Tibial artery (tissue), 4 donors: ENCODE data around the gene SLC13A3.

Experiments used
- DNase-seq, 2 donors: peaks; one replicate each; pipeline ENCODE4 v3.0.0-alpha.2; 2019
- H3K27ac ChIP-seq, 2 donors: fragments of 200-600 bp; sonication (generic) in 1 of 2; 1 replicate in 1 of 2; 2 replicates in 1 of 2; pipeline ENCODE4 v1.5.1; 2018 to 2019; ENCODE audit warnings: mild to moderate bottlenecking in 1 of 2
- H3K27me3 ChIP-seq, 2 donors: fragments of 200-600 bp; sonication (generic) in 1 of 2; one replicate each; pipeline versions ENCODE4 v1.5.1 to v1.6.0; 2016 to 2019
- H3K36me3 ChIP-seq, 3 donors: fragments of 200-600 bp; sonication (generic) in 2 of 3; one replicate each; pipeline ENCODE4 v1.5.1; 2016 to 2019; ENCODE audit warnings: mild to moderate bottlenecking in 2 of 3
- H3K4me1 ChIP-seq, 4 donors: fragments of 200-600 bp; sonication (generic) in 2 of 4; 1 replicate in 3 of 4; 2 replicates in 1 of 4; pipeline ENCODE4 v1.5.1; 2016 to 2019
- H3K4me3 ChIP-seq, 2 donors: fragments of 200-600 bp; sonication (generic) in 1 of 2; 1 replicate in 1 of 2; 2 replicates in 1 of 2; pipeline ENCODE4 v1.5.1; 2018 to 2019; ENCODE audit warnings: mild to moderate bottlenecking in 2 of 2
- H3K9me3 ChIP-seq, 3 donors: fragments of 200-600 bp; sonication (generic) in 1 of 3; one replicate each; pipeline ENCODE4 v1.5.1; 2016 to 2019
- intact Hi-C: fragments of 100-400 bp; cut with DNase I; formaldehyde crosslinking; loops from one replicate; pipeline ENCODE4 v1.15.0; 2023; ENCODE audit warnings: low total_unique reads
- TF ChIP-seq, protein P1 (sequence below), 2 experiments: fragments of 200-600 bp in 1 of 2; fragments of 450-650 bp in 1 of 2; IDR thresholded peaks; one replicate each; pipeline ENCODE4 v1.5.1; 2017 to 2019; ENCODE audit warnings: antibody characterized with exemption in 2 of 2, mild to moderate bottlenecking in 1 of 2, moderate library complexity in 1 of 2

SLC13A3 gene

DNA sequence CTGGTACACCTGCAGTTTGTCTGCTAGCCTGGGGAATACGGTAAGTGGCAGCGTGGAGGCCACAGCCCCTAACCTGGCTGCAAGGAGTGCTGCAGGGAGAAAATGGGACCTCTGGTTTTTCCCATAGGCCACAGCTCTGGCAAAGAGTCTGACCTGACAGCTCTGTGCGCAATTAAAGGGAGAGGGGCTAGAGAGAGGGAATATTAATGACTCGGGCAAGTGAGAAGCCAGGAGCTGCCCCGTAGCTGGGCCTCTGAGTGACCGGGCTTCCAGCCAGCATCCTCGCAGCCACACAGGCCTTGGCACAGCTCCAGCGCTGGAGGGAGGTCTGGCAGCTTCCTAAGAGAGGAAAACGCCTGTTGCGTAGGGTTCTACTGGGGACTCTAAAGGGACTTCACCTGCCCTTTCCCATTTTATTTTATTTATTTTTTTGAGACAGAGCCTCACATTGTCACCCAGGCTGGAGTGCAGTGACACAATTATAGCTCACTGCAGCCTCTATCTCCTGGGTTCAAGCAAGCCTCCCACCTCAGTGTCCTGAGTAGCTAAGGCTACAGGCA, 82.6 kb downstream of the SLC13A3 start:
- Histone ChIP-seq H3K27me3 (no peaks in the 10 kb centered on the region), H3K4me3 (no peak overlapping the region), H3K36me3 (no peaks in the 10 kb centered on the region), H3K9me3 (no peaks in the 10 kb centered on the region), H3K27ac (no peak overlapping the region), H3K4me1 (peaks cover 0 to 17% (median 10%) of the 10 kb centered on the region in 4 donors)
- intact Hi-C loops: no loop called here
- TF ChIP-seq, protein P1, sequence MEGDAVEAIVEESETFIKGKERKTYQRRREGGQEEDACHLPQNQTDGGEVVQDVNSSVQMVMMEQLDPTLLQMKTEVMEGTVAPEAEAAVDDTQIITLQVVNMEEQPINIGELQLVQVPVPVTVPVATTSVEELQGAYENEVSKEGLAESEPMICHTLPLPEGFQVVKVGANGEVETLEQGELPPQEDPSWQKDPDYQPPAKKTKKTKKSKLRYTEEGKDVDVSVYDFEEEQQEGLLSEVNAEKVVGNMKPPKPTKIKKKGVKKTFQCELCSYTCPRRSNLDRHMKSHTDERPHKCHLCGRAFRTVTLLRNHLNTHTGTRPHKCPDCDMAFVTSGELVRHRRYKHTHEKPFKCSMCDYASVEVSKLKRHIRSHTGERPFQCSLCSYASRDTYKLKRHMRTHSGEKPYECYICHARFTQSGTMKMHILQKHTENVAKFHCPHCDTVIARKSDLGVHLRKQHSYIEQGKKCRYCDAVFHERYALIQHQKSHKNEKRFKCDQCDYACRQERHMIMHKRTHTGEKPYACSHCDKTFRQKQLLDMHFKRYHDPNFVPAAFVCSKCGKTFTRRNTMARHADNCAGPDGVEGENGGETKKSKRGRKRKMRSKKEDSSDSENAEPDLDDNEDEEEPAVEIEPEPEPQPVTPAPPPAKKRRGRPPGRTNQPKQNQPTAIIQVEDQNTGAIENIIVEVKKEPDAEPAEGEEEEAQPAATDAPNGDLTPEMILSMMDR (IDR thresholded peaks at IDR 0.05): no peak
- peak; percentile 85 to 89 for DNase-seq

DNA sequence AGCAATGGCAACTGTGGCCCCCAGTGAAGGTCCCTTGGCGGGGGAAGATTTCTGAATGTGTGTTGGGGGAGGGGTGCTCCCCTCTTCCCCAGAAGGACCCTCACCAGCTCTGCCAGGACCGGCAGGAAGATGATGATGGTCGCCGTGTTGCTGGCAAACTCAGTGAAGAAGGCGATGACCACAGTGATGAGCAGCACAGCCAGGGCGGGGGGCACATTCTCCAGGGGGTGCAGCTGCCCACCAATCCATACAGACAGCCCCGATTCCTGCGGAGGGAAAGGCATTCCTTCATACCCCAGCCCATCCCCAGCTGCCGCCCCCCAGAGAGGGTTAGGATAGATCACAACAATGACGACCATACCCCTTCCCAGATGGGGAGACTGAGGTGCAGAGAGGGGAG, 85.1 kb downstream of the SLC13A3 start:
- H3K36me3 ChIP-seq: no peaks in the 10 kb centered on the region
- DNase-seq: no peak
- H3K27ac ChIP-seq: no peak overlapping the region
- no peaks in the 10 kb centered on the region for H3K9me3 ChIP-seq
- no peak overlapping the region for H3K4me3 ChIP-seq
- TF ChIP-seq, protein P1 (IDR thresholded peaks at IDR 0.05): no peak
- peaks cover 0 to 22% (median 10%) of the 10 kb centered on the region in 4 donors for H3K4me1 ChIP-seq
- intact Hi-C loops: no loop called here
- H3K27me3 ChIP-seq: no peaks in the 10 kb centered on the region

DNA sequence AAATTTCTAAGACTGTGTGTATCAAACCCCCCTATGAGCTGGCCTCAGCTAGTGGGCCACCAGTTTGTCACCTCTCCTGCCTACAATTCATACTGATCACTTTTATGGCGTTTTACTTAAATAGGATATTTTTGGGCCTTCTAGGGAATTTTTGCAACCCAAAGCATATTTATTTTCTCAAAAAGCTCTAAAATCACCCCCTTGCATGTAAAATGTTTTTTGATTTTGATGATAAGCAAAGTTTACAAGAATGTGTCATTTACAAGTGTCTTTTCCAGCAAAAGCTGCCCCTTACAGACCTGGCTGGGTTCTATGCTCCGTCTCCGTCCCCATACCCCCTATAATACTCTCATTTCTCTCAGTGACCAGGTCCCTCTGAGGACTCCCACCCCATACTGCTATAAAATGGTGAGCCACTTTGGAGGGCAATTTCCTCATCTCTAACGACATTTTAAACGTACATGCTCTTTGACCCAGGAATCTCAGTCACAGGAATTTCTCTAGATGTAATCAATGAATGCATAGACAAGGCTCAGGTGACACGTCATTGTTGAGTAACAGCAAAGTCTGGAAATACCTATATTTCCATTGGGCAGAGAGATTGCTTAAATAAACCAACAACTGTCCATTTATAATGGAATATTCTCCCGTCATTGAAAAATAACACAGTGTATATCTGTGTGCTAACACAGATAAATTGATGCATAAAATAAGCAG, 86.9 kb downstream of the SLC13A3 start:
- Histone ChIP-seq H3K4me1 (peaks cover 0 to 22% (median 10%) of the 10 kb centered on the region in 4 donors), H3K4me3 (no peak overlapping the region), H3K27me3 (no peaks in the 10 kb centered on the region), H3K36me3 (no peaks in the 10 kb centered on the region), H3K27ac (no peak overlapping the region), H3K9me3 (no peaks in the 10 kb centered on the region)
- intact Hi-C loops: no loop called here
- TF ChIP-seq, protein P1 (IDR thresholded peaks at IDR 0.05): no peak
- no peak for DNase-seq

DNA sequence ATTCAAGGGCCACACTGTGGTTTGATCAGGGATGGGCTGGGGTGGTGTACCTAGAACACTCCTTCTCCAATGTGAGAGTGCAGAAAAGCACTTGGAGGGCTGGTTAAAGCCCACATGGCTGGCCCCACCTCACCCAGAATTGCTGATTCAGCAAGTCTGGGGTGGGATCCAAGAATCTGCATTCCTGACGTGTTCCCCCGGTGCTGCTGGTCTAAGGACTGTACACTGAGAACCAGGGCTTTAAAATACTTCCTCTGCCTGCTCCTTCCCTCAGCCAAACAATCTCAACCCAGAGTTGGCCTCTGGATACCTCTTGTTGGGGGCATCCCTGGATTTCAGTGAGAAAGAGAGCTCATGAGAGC, 87.4 kb downstream of the SLC13A3 start:
- Histone ChIP-seq H3K36me3 (no peaks in the 10 kb centered on the region), H3K9me3 (no peaks in the 10 kb centered on the region), H3K27ac (no peak overlapping the region), H3K27me3 (no peaks in the 10 kb centered on the region), H3K4me3 (no peak overlapping the region), H3K4me1 (peaks cover 0 to 20% (median 8%) of the 10 kb centered on the region in 4 donors)
- intact Hi-C loops: no loop called here
- no peak for DNase-seq
- TF ChIP-seq, protein P1 (IDR thresholded peaks at IDR 0.05): no peak

DNA sequence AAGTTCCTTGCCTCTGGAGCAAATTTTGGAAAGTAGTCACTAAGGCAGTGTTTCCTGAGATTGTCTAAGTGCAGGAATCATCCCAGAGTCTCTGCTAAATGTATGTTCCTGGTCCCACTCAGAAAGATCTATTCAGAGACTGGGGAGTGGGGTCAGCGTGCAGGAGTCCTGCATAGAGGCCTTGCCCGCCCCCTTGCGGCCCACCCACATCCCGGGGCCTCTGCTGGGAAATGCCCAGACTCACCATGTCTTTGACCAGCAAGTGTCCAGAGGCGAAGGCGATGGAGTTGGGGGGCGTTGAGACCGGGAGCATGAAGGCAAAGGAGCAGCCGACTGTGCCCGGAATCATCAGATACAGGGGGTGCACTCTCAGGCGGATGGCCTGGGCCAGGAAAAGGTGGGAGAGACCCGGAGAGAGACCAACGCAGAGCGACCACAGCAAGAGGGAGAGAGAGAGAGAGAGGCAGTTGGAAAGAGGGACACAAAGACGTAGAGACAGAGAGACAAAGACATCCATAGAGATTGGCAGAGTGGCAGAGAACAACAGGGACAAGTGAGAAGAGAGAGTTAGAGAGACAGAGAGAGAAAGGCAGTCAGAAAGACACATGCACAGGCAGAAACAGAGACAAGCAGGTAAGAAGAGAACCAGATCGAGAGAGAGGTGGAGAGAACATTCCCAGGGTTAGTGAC, 87.9 kb downstream of the SLC13A3 start:
- H3K27me3 ChIP-seq: no peaks in the 10 kb centered on the region
- no peaks in the 10 kb centered on the region for H3K9me3 ChIP-seq
- no peak for DNase-seq
- H3K27ac ChIP-seq: peak overlapping the region; percentile 58 to 74
- H3K4me3 ChIP-seq: peak overlapping the region; percentile 38 to 47
- H3K36me3 ChIP-seq: no peaks in the 10 kb centered on the region
- intact Hi-C loops: no loop called here
- H3K4me1 ChIP-seq: peaks cover 0 to 15% (median 5%) of the 10 kb centered on the region in 4 donors
- TF ChIP-seq, protein P1 (IDR thresholded peaks at IDR 0.05): no peak
